ENCODE data around the gene BZW2. TPM values are rescaled to one million over a fixed set of nuclear protein-coding genes. Genes with fewer than 3 reads are reported as not detected.
"Not testable (repeated sequence)": the region's sequence is repeated elsewhere in the genome, so short reads cannot be mapped to it uniquely, and the experiment has no call there.

The BZW2 gene
- total RNA-seq, 2 experiments from 2014 or later, result 41.0 to 44.1 TPM

DNA sequence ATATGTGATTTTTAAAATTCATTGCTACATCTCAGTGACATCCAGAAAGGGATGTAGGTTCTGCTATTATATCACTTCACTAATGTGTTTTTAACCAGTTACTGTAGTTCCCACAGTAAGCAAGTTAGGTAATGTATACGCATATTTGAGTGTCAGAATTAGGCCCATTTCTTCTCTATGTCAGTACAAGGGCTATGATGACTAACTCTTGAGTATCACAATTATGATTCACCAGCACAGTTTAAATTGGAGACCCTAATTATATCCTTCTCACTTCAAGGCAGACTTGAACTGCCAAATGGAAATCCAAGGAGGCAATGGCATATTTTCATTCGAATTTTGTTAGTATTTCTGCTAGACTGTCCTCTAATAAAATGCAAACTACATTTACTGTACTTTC is 23.6 kb downstream of the BZW2 start:
- Mint-ChIP-seq H3K27ac (no peak overlapping the region), H3K27me3 (no peaks in the 10 kb centered on the region), H3K36me3 (peaks cover 45% of the 10 kb centered on the region), H3K4me1 (peaks cover 3% of the 10 kb centered on the region), H3K9me3 (no peaks in the 10 kb centered on the region), H3K4me3 (no peak overlapping the region)
- DNase-seq, result no peak
- POLR2A ChIA-PET, result no interaction called here
- no peak for ATAC-seq (ENCODE audit: low read depth)

- H3K4me1 Mint-ChIP-seq, result peaks cover 3% of the 10 kb centered on the region
- no peaks in the 10 kb centered on the region for H3K9me3 Mint-ChIP-seq
- DNase-seq (no peak), ATAC-seq (ENCODE audit: low read depth) (no peak)
- no peak overlapping the region for H3K27ac Mint-ChIP-seq
- no peaks in the 10 kb centered on the region for H3K27me3 Mint-ChIP-seq
- POLR2A ChIA-PET, result no interaction called here
- H3K4me3 Mint-ChIP-seq, result no peak overlapping the region
- peaks cover 45% of the 10 kb centered on the region for H3K36me3 Mint-ChIP-seq
Observed at GRCh38 chr7:16670021-16670420, 24.0 kb downstream of the BZW2 start.

GRCh38 chr7:16670731-16671344 is 24.9 kb downstream of the BZW2 start:
- Mint-ChIP-seq H3K36me3 (peaks cover 44% of the 10 kb centered on the region), H3K27ac (no peak overlapping the region), H3K4me3 (no peak overlapping the region), H3K9me3 (no peaks in the 10 kb centered on the region), H3K4me1 (peaks cover 3% of the 10 kb centered on the region), H3K27me3 (no peaks in the 10 kb centered on the region)
- DNase-seq, result no peak
- ATAC-seq (ENCODE audit: low read depth), result no peak
- POLR2A ChIA-PET, result no interaction called here

- Mint-ChIP-seq H3K27ac (no peak overlapping the region), H3K4me1 (peaks cover 3% of the 10 kb centered on the region), H3K4me3 (no peak overlapping the region), H3K9me3 (no peaks in the 10 kb centered on the region), H3K27me3 (no peaks in the 10 kb centered on the region), H3K36me3 (peaks cover 45% of the 10 kb centered on the region)
- ATAC-seq (ENCODE audit: low read depth) (no peak), DNase-seq (no peak)
- POLR2A ChIA-PET, result no interaction called here
Observed at GRCh38 chr7:16671811-16672210, 25.8 kb downstream of the BZW2 start.

- H3K27me3 Mint-ChIP-seq, result no peaks in the 10 kb centered on the region
- DNase-seq (no peak), ATAC-seq (ENCODE audit: low read depth) (no peak)
- no peak overlapping the region for H3K4me3 Mint-ChIP-seq
- no peaks in the 10 kb centered on the region for H3K9me3 Mint-ChIP-seq
- peaks cover 45% of the 10 kb centered on the region for H3K36me3 Mint-ChIP-seq
- POLR2A ChIA-PET, result interaction anchor here (0.8 kb wide), 1 partner anchor 9 kb away, joined by 3 read pairs; no protein-coding TSS in a partner anchor
- H3K4me1 Mint-ChIP-seq, result peaks cover 3% of the 10 kb centered on the region
- H3K27ac Mint-ChIP-seq, result no peak overlapping the region
Observed at GRCh38 chr7:16675277-16675676, 29.3 kb downstream of the BZW2 start.

DNA sequence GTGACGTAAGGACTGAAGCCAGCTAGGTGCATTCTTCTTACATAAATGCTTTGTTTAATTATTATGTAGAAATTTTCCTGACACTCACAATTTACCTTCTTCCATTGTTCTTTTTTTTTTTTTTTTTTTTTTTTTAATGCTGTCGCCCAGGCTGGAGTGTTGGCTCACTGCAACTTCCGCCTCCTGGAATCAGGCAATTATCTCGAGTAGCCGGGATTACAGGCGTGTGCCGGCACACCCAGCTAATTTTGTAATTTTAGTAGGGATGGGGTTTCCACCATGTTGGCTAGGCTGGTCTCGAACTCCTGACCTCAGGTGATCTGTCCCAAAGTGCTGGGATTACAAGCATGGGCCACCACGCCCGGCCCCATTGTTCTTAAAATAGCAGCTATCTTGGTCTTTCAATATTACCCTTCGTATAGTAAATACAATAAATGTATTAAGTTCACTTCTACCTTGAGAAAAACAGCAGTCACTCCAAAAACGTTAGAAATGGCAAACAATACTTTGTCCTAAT is 32.1 kb downstream of the BZW2 start:
- no peaks in the 10 kb centered on the region for H3K9me3 Mint-ChIP-seq
- DNase-seq (no peak), ATAC-seq (ENCODE audit: low read depth) (no peak)
- H3K27me3 Mint-ChIP-seq, result no peaks in the 10 kb centered on the region
- H3K4me1 Mint-ChIP-seq, result no peaks in the 10 kb centered on the region
- POLR2A ChIA-PET, result no interaction called here
- peaks cover 45% of the 10 kb centered on the region for H3K36me3 Mint-ChIP-seq
- no peak overlapping the region for H3K27ac Mint-ChIP-seq
- H3K4me3 Mint-ChIP-seq, result no peak overlapping the region

DNA sequence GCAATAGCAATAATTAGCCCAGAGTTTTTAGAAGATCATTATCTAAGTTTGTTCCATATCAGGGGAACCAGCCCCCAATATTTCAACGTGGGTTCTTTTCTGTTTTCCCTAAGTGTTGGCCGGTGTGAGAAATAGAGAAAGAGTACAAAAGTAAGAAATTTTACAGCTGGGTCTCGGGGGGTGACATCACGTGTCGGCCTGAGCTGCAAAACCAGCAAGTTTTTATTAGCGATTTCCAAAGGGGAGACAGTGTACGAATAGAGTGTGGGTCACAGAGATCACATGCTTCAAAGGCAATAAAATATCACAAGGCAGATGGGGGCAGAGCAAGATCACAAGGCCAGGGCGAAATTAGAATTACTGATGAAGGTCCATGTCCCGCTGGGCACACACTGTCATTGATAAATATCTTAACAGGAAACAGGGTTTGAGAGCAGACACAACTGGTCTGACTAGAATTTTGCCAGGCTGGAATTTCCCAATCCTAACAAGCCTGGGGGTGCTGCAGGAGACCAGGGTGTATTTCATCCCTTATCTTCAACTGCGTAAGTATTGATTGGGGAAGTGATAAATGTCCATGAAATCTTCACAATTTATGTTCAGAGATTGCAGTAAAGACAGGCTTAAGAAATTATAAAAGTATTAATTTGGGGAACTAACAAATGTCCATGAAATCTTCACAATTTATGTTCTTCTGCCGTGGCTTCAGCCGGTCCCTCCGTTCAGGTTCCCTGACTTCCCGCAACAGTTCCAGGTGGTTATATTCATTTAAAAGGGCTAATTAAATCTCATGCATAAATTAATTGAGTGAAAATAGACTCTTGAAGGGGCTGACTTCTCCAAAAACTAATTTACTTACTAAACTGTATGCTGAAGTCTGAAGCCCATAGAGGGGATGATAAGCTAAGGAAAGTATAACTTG is 32.9 kb downstream of the BZW2 start:
- POLR2A ChIA-PET; DNase-seq; H3K4me3 Mint-ChIP-seq; H3K27me3 Mint-ChIP-seq; H3K27ac Mint-ChIP-seq; H3K4me1 Mint-ChIP-seq; ATAC-seq (ENCODE audit: low read depth); H3K9me3 Mint-ChIP-seq: not testable (repeated sequence)
- H3K36me3 Mint-ChIP-seq, result peaks cover 49% of the 10 kb centered on the region

GRCh38 chr7:16684935-16685334 is 39.0 kb downstream of the BZW2 start:
- Mint-ChIP-seq H3K36me3 (peaks cover 48% of the 10 kb centered on the region), H3K4me3 (no peak overlapping the region), H3K4me1 (peaks cover 11% of the 10 kb centered on the region), H3K27me3 (no peaks in the 10 kb centered on the region), H3K27ac (no peak overlapping the region), H3K9me3 (no peaks in the 10 kb centered on the region)
- ATAC-seq (ENCODE audit: low read depth), result no peak
- POLR2A ChIA-PET, result no interaction called here
- DNase-seq, result no peak

GRCh38 chr7:16685535-16685934 is 39.6 kb downstream of the BZW2 start:
- peaks cover 44% of the 10 kb centered on the region for H3K36me3 Mint-ChIP-seq
- no peaks in the 10 kb centered on the region for H3K27me3 Mint-ChIP-seq
- H3K27ac Mint-ChIP-seq, result no peak overlapping the region
- POLR2A ChIA-PET, result no interaction called here
- no peak overlapping the region for H3K4me3 Mint-ChIP-seq
- peaks cover 11% of the 10 kb centered on the region for H3K4me1 Mint-ChIP-seq
- DNase-seq, result no peak
- H3K9me3 Mint-ChIP-seq, result no peaks in the 10 kb centered on the region
- ATAC-seq (ENCODE audit: low read depth), result no peak

DNA sequence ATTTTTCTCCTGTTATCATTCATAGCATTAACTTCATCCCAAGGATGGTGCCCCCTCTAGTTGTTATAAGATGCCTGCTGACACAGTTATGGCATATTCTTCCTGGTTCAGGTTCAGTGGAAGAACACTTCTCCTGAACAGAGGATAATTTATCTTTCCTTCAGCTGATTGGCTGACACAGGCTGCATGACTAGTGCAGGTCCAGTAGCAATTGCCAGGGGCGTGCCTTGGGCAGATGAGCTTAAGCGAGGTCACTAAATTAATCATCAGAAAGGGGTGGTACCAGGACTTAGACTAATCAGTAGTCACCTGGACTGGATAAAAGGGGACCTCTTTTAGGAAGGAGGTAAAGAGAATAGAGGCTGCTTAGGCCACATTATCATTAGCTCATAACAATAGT is 42.3 kb downstream of the BZW2 start:
- POLR2A ChIA-PET, result no interaction called here
- no peak overlapping the region for H3K4me3 Mint-ChIP-seq
- no peaks in the 10 kb centered on the region for H3K9me3 Mint-ChIP-seq
- H3K4me1 Mint-ChIP-seq, result peaks cover 11% of the 10 kb centered on the region
- ATAC-seq (ENCODE audit: low read depth) (no peak), DNase-seq (no peak)
- no peak overlapping the region for H3K27ac Mint-ChIP-seq
- H3K36me3 Mint-ChIP-seq, result peaks cover 39% of the 10 kb centered on the region
- H3K27me3 Mint-ChIP-seq, result no peaks in the 10 kb centered on the region

DNA sequence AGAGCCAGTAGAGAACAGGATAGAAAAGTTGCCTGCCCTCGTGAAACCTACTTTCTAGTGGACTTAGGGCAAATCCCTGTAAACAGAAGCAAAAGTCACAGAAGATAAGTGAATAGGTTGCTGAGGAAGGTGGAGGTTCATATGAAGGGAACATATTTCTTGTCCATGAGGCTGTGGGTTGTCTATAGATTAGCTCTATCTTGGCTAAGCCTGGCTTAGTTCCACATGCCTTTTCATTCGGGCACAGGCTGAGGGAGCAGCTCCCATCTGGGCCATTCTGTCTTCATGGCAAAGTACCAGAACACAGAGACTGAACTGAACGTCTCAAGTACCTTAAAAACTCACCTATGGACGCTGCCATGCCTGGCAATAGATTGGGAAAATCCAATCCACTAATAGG is 45.3 kb downstream of the BZW2 start:
- Mint-ChIP-seq H3K9me3 (no peaks in the 10 kb centered on the region), H3K36me3 (peaks cover 27% of the 10 kb centered on the region), H3K4me1 (no peaks in the 10 kb centered on the region), H3K27me3 (no peaks in the 10 kb centered on the region), H3K4me3 (no peak overlapping the region), H3K27ac (no peak overlapping the region)
- POLR2A ChIA-PET, result no interaction called here
- ATAC-seq (ENCODE audit: low read depth) (no peak), DNase-seq (no peak)

- POLR2A ChIA-PET, result no interaction called here
- no peaks in the 10 kb centered on the region for H3K27me3 Mint-ChIP-seq
- peaks cover 33% of the 10 kb centered on the region for H3K36me3 Mint-ChIP-seq
- ATAC-seq (ENCODE audit: low read depth) (no peak), DNase-seq (no peak)
- no peak overlapping the region for H3K27ac Mint-ChIP-seq
- no peaks in the 10 kb centered on the region for H3K9me3 Mint-ChIP-seq
- no peaks in the 10 kb centered on the region for H3K4me1 Mint-ChIP-seq
- no peak overlapping the region for H3K4me3 Mint-ChIP-seq
Observed at GRCh38 chr7:16693601-16694318, 47.8 kb downstream of the BZW2 start.

DNA sequence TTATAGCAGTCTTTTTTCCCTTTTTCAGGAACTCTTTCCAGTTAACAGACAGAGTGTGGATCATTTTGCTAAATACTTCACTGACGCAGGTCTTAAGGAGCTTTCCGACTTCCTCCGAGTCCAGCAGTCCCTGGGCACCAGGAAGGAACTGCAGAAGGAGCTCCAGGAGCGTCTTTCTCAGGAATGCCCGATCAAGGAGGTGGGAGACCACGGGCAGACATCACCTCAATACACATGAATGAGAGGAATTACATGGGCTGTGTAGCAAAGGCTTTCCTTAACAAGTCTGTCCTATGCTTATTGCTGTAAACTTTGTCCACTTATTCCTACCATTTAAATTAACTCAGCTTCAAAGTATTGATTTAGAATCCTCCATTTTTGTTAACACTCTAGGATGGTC is 48.8 kb downstream of the BZW2 start:
- POLR2A ChIA-PET, result no interaction called here
- Mint-ChIP-seq H3K27me3 (no peaks in the 10 kb centered on the region), H3K9me3 (no peaks in the 10 kb centered on the region), H3K27ac (no peak overlapping the region), H3K36me3 (peaks cover 38% of the 10 kb centered on the region), H3K4me3 (no peak overlapping the region), H3K4me1 (no peaks in the 10 kb centered on the region)
- DNase-seq, result no peak
- ATAC-seq (ENCODE audit: low read depth), result no peak

Measured in activated naive CD8-positive, alpha-beta T cell treated with anti-CD3 and anti-CD28 coated beads, Interleukin-2, amount 10 ng/mL, durations not matched to agents 7 days and 5 days (primary cell).